ENCODE data around the gene SSPN.

Gene SSPN

DNA sequence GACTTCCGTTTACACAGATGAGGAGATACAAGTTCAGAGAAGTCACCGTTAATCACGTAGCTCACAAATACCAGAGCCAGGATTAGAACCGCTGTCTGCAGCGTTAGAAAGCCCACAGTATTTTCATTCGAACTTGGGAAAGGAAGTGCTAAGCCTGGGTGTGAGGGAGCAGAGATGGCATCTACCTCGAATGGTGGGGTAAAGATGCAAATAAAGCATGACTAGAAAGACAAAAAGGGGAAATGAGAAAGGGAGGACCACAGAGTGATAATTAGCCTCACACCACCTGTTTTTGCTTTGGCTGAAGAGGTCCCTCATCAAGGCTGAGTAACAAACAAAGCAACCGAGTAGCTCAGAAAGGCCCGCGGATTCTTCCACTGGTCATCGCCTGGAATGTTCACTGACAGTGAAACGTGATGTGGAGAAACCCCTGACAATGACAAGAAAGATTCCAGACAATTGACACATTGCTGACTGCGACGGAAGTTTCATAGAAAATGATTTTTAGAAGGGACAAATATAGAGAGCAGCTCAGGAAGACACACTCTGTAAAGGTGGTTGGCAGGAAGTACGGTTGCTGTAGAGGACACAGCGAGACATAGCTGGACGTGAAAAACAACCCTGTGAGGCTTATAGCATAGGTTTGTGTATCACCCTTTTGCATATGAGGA, 39.0 kb upstream of the SSPN start:
- no peak for TF ChIP-seq CTCF (IDR thresholded peaks at IDR 0.05; ENCODE audit: low read length, missing control alignments)
- H3K4me3 ChIP-seq (replicated peaks; ENCODE audit: low read depth, low read length) = no peak overlapping the region
- DNase-seq (ENCODE audit: low read depth) = no peak

GRCh38 chr12:26157001-26157400, 38.4 kb upstream of the SSPN start:
- no peak overlapping the region for H3K4me3 ChIP-seq (replicated peaks; ENCODE audit: low read depth, low read length)
- no peak for DNase-seq (ENCODE audit: low read depth)
- TF ChIP-seq CTCF (IDR thresholded peaks at IDR 0.05; ENCODE audit: low read length, missing control alignments) = no peak

DNA sequence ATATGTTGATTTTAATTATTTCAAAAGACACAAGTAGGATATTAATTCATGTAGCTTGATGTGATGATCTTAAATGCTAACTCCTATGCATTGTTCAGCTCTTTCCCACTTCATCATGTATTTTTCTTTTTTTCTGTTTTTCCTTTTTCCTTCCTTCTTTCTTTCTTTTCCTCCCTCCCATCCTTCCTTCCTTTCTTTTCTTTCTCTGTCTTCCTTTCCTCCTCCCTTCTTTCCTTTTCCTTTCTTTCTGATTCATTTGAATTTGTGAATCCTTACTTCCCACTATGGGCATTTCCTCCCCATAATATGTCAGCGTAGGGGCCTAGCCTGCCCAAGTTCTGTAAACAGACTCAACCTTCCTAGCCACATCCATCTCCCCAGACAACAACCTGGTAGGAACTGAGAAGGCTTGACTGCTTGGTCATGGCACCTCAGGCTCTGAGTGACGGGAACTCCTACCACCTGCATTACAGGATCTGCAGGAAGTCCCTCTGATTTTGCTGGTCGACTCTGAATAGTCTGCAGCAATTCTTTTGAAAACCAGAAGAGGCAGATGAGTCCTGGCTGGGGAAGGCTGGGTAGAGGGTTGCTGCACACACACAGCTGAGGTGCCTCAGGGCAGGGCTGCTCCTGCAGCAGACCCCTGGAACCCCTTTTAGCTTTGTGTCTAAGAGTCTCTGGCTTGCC, 37.2 kb upstream of the SSPN start:
- TF ChIP-seq CTCF (IDR thresholded peaks at IDR 0.05; ENCODE audit: low read length, missing control alignments) = no peak
- no peak for DNase-seq (ENCODE audit: low read depth)
- no peak overlapping the region for H3K4me3 ChIP-seq (replicated peaks; ENCODE audit: low read depth, low read length)

- no peak for TF ChIP-seq CTCF (IDR thresholded peaks at IDR 0.05; ENCODE audit: low read length, missing control alignments)
- H3K4me3 ChIP-seq (replicated peaks; ENCODE audit: low read depth, low read length) = no peak overlapping the region
- DNase-seq (ENCODE audit: low read depth) = no peak
Measured at GRCh38 chr12:26162174-26162573, 33.2 kb upstream of the SSPN start.

DNA sequence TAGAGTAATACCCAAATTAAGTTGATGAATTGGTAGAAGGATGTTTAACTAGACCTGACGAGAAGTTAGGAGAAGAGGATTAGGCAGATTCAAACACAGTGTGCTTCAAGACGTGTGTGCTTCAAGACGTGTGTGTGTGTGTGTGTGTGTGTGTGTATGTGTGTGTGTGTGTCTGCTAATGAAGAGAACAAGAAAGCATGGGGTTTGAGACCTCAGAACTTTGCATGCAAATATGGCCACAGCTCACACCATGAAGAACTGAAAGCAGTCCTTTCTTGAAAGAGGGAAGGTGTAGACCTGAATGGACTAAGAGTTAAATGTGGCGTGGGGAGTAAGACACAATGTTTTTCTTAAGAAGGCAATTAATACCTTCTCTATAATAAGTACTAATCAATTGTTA, 32.5 kb upstream of the SSPN start:
- H3K4me3 ChIP-seq (replicated peaks; ENCODE audit: low read depth, low read length) = no peak overlapping the region
- DNase-seq (ENCODE audit: low read depth) = no peak
- no peak for TF ChIP-seq CTCF (IDR thresholded peaks at IDR 0.05; ENCODE audit: low read length, missing control alignments)

GRCh38 chr12:26164118-26164517, 31.3 kb upstream of the SSPN start:
- H3K4me3 ChIP-seq (replicated peaks; ENCODE audit: low read depth, low read length) = no peak overlapping the region
- TF ChIP-seq CTCF (IDR thresholded peaks at IDR 0.05; ENCODE audit: low read length, missing control alignments) = no peak
- no peak for DNase-seq (ENCODE audit: low read depth)

- no peak for TF ChIP-seq CTCF (IDR thresholded peaks at IDR 0.05; ENCODE audit: low read length, missing control alignments)
- no peak overlapping the region for H3K4me3 ChIP-seq (replicated peaks; ENCODE audit: low read depth, low read length)
- DNase-seq (ENCODE audit: low read depth) = no peak
Measured at GRCh38 chr12:26172013-26172412, 23.4 kb upstream of the SSPN start.
